Measurements from ENCODE around the gene TENT4B.

The TENT4B gene

DNA sequence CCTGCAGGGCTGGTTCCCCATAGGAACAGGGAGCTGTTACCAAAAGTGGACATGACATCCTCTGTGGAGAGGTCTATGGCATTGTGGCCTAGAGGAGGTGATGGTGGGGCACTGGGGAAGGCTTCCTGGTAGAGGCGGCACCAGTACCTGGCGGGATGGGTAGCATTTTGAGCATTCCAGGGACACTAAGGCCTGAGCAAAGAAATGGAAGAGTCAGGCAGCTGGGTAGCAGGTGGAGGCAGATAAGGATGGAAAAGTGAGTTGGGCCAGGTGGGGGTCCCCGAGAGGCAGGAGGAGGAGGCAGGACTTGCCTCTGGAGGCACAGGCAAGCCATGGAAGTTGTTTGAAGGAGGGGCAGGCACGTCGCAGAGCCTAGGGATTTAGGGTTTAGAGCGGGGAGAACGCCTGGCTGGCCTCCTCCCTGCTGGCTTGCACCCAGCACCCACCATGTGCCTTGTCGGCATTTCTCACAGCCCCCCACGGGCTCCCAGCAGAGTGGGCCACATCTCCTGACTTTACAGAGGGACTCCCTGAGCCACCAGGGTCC is 108.1 kb downstream of the TENT4B start:
- Histone ChIP-seq H2AFZ (ENCODE audit: insufficient read depth, low read length, poor library complexity) (no peak overlapping the region), H3K79me2 (ENCODE audit: control insufficient read depth, insufficient read depth, low read length, poor library complexity) (no peaks in the 10 kb centered on the region), H3K23ac (ENCODE audit: low read length) (no peak overlapping the region), H2AK5ac (ENCODE audit: low read length) (no peak overlapping the region), H3K14ac (ENCODE audit: low read length) (no peak overlapping the region), H3K4me2 (ENCODE audit: low read length) (no peak overlapping the region), H3K27me3 (ENCODE audit: insufficient read depth, low read length) (no peaks in the 10 kb centered on the region), H2BK12ac (ENCODE audit: low read length) (no peak overlapping the region), H3K4me1 (ENCODE audit: control insufficient read depth in 1 of 2, insufficient read depth in 2 of 2, low read length in 2 of 2) (peaks cover 6 to 7% of the 10 kb centered on the region in 2 experiments), H4K8ac (ENCODE audit: low read depth, low read length) (no peak overlapping the region), H3K27ac (ENCODE audit: low read depth, low read length) (no peak overlapping the region), H3K9ac (ENCODE audit: low read length) (no peak overlapping the region), H2BK5ac (ENCODE audit: low read depth, low read length, poor library complexity) (no peak overlapping the region), H3K4ac (ENCODE audit: low read depth, low read length) (no peak overlapping the region), H3K36me3 (ENCODE audit: control insufficient read depth in 1 of 2, insufficient read depth in 2 of 2, low read length in 2 of 2) (no peaks in the 10 kb centered on the region), H3K18ac (ENCODE audit: low read length) (no peak overlapping the region), H3K9me3 (ENCODE audit: insufficient read depth, low read depth, low read length) (no peaks in the 10 kb centered on the region), H2BK120ac (ENCODE audit: insufficient read depth, low read length, poor library complexity) (no peak overlapping the region), H4K12ac (ENCODE audit: low read depth, low read length) (no peak overlapping the region), H3K4me3 (ENCODE audit: low read depth, low read length) (no peak overlapping the region), H3K79me1 (ENCODE audit: low read length) (peaks cover 5% of the 10 kb centered on the region), H4K91ac (ENCODE audit: low read depth, low read length) (no peak overlapping the region)
- DNase-seq: no peak
- WGBS (ENCODE audit: extremely low coverage, insufficient coverage, insufficient read length): no CpG with 5 or more reads among the region's 9 CpGs

DNA sequence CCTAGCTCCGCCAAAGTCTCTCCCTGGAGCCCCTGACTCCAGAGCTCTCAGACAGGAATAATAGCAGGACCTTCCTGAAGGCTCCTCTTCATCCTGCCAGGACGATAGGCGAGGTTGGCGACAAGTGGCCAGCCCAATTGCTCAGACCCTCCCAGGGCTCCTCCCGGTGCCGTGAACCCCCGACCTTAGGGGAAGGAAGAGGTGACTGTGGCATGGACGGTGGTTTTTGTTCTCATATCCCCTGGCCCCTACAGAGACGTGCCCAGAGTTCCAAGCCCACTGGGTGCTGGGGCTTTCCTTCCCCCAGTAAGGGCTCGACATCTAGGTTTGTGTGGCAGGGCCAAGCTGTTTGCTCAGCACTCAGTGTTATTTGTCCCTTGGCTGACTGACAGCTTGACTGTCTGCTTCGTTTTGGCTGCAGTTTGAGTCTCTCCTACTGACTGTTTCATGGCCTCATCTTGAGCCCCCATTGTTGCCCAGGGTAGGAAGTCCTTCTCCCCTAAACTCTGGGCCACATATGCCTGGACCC is 108.7 kb downstream of the TENT4B start:
- H3K14ac ChIP-seq (ENCODE audit: low read length): no peak overlapping the region
- peaks cover 10 to 11% of the 10 kb centered on the region in 2 experiments for H3K4me1 ChIP-seq (ENCODE audit: control insufficient read depth in 1 of 2, insufficient read depth in 2 of 2, low read length in 2 of 2)
- no peaks in the 10 kb centered on the region for H3K36me3 ChIP-seq (ENCODE audit: control insufficient read depth in 1 of 2, insufficient read depth in 2 of 2, low read length in 2 of 2)
- H3K4me2 ChIP-seq (ENCODE audit: low read length): no peak overlapping the region
- H2BK12ac ChIP-seq (ENCODE audit: low read length): no peak overlapping the region
- no peaks in the 10 kb centered on the region for H3K9me3 ChIP-seq (ENCODE audit: insufficient read depth, low read depth, low read length)
- no peak overlapping the region for H3K27ac ChIP-seq (ENCODE audit: low read depth, low read length)
- H3K23ac ChIP-seq (ENCODE audit: low read length): no peak overlapping the region
- H2BK5ac ChIP-seq (ENCODE audit: low read depth, low read length, poor library complexity): no peak overlapping the region
- DNase-seq: no peak
- no peak overlapping the region for H4K91ac ChIP-seq (ENCODE audit: low read depth, low read length)
- no peak overlapping the region for H3K9ac ChIP-seq (ENCODE audit: low read length)
- no peak overlapping the region for H2AFZ ChIP-seq (ENCODE audit: insufficient read depth, low read length, poor library complexity)
- H3K79me2 ChIP-seq (ENCODE audit: control insufficient read depth, insufficient read depth, low read length, poor library complexity): no peaks in the 10 kb centered on the region
- no peaks in the 10 kb centered on the region for H3K27me3 ChIP-seq (ENCODE audit: insufficient read depth, low read length)
- peaks cover 8% of the 10 kb centered on the region for H3K79me1 ChIP-seq (ENCODE audit: low read length)
- no peak overlapping the region for H3K4me3 ChIP-seq (ENCODE audit: low read depth, low read length)
- no peak overlapping the region for H3K18ac ChIP-seq (ENCODE audit: low read length)
- H4K12ac ChIP-seq (ENCODE audit: low read depth, low read length): no peak overlapping the region
- H4K8ac ChIP-seq (ENCODE audit: low read depth, low read length): no peak overlapping the region
- H2BK120ac ChIP-seq (ENCODE audit: insufficient read depth, low read length, poor library complexity): no peak overlapping the region
- WGBS (ENCODE audit: extremely low coverage, insufficient coverage, insufficient read length): no CpG with 5 or more reads among the region's 11 CpGs
- no peak overlapping the region for H2AK5ac ChIP-seq (ENCODE audit: low read length)
- no peak overlapping the region for H3K4ac ChIP-seq (ENCODE audit: low read depth, low read length)

DNA sequence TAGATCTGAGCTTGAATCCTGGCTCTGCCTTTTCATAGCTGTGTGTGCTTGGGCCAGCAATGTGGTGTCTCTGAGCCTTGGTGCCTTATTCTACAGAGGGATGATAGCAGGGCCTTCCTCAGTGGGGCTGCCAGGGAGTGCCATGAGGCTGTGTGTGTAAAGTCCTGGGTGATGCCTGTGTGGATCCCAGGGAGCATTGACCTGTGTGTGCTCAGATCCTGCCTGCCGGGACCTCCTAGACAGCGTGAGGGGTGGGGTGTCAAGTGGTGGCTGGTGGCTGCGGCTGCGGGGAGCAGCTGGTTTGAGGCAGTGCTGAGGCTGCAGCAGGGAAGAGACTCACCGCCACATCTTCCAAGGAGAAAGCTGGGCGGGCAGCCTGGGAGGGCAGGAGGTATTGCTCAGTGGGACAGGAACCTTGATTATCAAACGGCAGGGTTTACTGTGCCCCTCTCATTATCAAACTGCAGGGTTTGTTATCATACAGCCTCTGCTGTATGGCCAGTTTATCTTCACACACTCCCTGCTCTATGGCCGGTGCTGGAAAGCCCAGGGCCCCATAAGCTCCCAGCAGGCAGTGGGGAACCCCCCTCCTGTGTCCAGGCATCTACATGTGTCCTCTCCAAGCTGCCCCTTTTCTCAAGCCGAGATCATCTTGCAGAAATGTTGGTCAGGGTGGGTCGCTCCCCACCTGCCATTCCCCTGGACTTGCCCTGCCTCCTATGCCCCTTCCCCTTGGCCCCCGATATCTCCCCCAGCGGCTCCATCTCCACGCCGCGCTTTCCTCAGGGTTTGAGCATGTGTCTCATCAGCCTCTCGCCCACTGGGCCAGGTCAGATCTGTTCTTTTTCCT is 110.2 kb downstream of the TENT4B start:
- Histone ChIP-seq H3K27ac (ENCODE audit: low read depth, low read length) (no peak overlapping the region), H3K9me3 (ENCODE audit: insufficient read depth, low read depth, low read length) (no peaks in the 10 kb centered on the region), H2BK12ac (ENCODE audit: low read length) (no peak overlapping the region), H4K8ac (ENCODE audit: low read depth, low read length) (no peak overlapping the region), H3K36me3 (ENCODE audit: control insufficient read depth in 1 of 2, insufficient read depth in 2 of 2, low read length in 2 of 2) (no peaks in the 10 kb centered on the region), H3K14ac (ENCODE audit: low read length) (no peak overlapping the region), H3K79me1 (ENCODE audit: low read length) (peaks cover 8% of the 10 kb centered on the region), H4K91ac (ENCODE audit: low read depth, low read length) (no peak overlapping the region), H3K18ac (ENCODE audit: low read length) (no peak overlapping the region), H3K4ac (ENCODE audit: low read depth, low read length) (no peak overlapping the region), H3K9ac (ENCODE audit: low read length) (no peak overlapping the region), H2AK5ac (ENCODE audit: low read length) (no peak overlapping the region), H2AFZ (ENCODE audit: insufficient read depth, low read length, poor library complexity) (no peak overlapping the region), H3K23ac (ENCODE audit: low read length) (no peak overlapping the region), H3K4me3 (ENCODE audit: low read depth, low read length) (no peak overlapping the region), H3K4me1 (ENCODE audit: control insufficient read depth in 1 of 2, insufficient read depth in 2 of 2, low read length in 2 of 2) (peaks cover 11 to 16% of the 10 kb centered on the region in 2 experiments), H2BK120ac (ENCODE audit: insufficient read depth, low read length, poor library complexity) (no peak overlapping the region), H3K4me2 (ENCODE audit: low read length) (no peak overlapping the region), H2BK5ac (ENCODE audit: low read depth, low read length, poor library complexity) (no peak overlapping the region), H4K12ac (ENCODE audit: low read depth, low read length) (no peak overlapping the region), H3K27me3 (ENCODE audit: insufficient read depth, low read length) (no peaks in the 10 kb centered on the region), H3K79me2 (ENCODE audit: control insufficient read depth, insufficient read depth, low read length, poor library complexity) (no peaks in the 10 kb centered on the region)
- WGBS (ENCODE audit: extremely low coverage, insufficient coverage, insufficient read length): no CpG with 5 or more reads among the region's 16 CpGs
- no peak for DNase-seq

DNA sequence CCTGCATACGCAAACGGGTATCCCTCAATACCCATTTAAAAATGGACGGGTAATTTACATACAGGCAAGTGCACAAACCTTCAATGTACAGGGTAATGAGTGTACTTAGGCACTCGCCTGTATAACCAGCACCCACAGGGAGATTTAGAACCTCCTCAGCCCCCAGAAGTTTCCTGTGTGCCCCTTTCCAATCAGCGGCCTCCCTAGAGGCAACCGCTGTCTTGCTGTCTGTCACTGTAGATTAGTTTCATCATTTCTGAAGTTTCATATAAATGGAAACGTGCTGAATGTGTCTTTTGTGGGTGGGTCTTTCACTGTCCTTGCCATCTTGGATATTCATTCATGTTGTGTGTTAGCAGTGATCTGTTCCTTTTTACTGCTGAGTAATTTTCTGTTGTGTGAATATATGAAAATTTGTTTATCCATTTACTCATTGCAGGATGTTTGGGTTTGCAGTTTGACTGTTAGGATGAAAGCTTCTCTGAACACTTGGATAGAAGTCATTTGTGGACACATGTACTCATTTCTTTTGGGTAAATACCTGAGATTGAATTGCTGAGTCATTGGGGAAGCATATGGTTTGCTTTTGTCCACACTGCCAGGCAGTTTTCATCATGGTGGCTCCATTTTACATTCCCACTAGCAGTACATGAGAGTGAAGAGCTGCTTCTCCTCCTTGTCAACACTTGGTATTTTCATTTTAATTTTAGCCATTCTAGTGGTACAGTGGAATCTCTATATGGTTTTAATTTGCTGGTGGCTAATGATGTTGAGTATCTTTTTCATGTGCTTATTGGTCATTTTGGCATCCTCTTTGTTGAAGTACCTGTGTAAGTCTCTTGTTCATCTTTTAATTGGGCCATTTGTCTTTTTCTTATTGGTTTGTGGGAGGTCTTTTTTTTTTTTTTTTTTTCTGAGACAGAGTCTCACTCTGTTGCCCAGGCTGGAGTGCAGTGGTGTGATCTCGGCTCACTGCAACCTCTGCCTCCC is 111.1 kb downstream of the TENT4B start:
- no CpG with 5 or more reads among the region's 8 CpGs for WGBS (ENCODE audit: extremely low coverage, insufficient coverage, insufficient read length)
- Histone ChIP-seq H3K4me1 (ENCODE audit: control insufficient read depth in 1 of 2, insufficient read depth in 2 of 2, low read length in 2 of 2) (peaks cover 11 to 16% of the 10 kb centered on the region in 2 experiments), H3K27ac (ENCODE audit: low read depth, low read length) (no peak overlapping the region)

More for the DNA sequence above, 111.1 kb downstream of the TENT4B start:
- Histone ChIP-seq H4K91ac (ENCODE audit: low read depth, low read length) (no peak overlapping the region), H3K18ac (ENCODE audit: low read length) (no peak overlapping the region), H3K79me2 (ENCODE audit: control insufficient read depth, insufficient read depth, low read length, poor library complexity) (no peaks in the 10 kb centered on the region), H3K23ac (ENCODE audit: low read length) (no peak overlapping the region), H3K27me3 (ENCODE audit: insufficient read depth, low read length) (no peaks in the 10 kb centered on the region), H3K14ac (ENCODE audit: low read length) (no peak overlapping the region), H4K12ac (ENCODE audit: low read depth, low read length) (no peak overlapping the region), H3K79me1 (ENCODE audit: low read length) (peaks cover 8% of the 10 kb centered on the region), H2AFZ (ENCODE audit: insufficient read depth, low read length, poor library complexity) (no peak overlapping the region), H2AK5ac (ENCODE audit: low read length) (no peak overlapping the region), H4K8ac (ENCODE audit: low read depth, low read length) (no peak overlapping the region), H3K36me3 (ENCODE audit: control insufficient read depth in 1 of 2, insufficient read depth in 2 of 2, low read length in 2 of 2) (no peaks in the 10 kb centered on the region), H2BK5ac (ENCODE audit: low read depth, low read length, poor library complexity) (no peak overlapping the region), H2BK12ac (ENCODE audit: low read length) (no peak overlapping the region), H3K9me3 (ENCODE audit: insufficient read depth, low read depth, low read length) (no peaks in the 10 kb centered on the region), H3K4me3 (ENCODE audit: low read depth, low read length) (no peak overlapping the region), H3K9ac (ENCODE audit: low read length) (no peak overlapping the region), H2BK120ac (ENCODE audit: insufficient read depth, low read length, poor library complexity) (no peak overlapping the region), H3K4ac (ENCODE audit: low read depth, low read length) (no peak overlapping the region), H3K4me2 (ENCODE audit: low read length) (no peak overlapping the region)
- no peak for DNase-seq
